ENCODE data around the gene TRAPPC12. TPM values are rescaled to one million over a fixed set of nuclear protein-coding genes. Genes with fewer than 3 reads are reported as not detected.
"Not testable (repeated sequence)": the region's sequence is repeated elsewhere in the genome, so short reads cannot be mapped to it uniquely, and the experiment has no call there.

TRAPPC12 gene
- total and polyA plus RNA-seq, 8 donors = 83.0 to 119 (median 100.0) TPM

DNA sequence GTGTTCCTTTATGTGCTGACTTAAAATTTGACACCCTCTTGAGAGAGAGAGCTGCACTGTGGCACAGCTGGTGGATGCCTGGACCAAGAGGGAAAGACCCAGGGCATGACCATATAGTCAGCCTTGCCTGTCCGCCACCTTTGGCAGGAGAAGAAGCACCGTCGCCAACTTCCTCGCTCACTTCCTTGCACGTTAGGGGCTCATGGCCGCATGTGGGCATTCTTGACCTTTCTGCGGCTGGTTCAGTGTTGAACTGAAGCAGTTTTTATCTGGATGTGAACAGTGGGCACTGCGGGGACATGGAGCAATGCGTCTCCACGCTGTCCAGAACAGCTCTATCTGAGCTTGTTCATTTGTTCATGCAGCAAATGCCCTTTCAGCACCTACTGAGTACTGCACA is 66.9 kb downstream of the TRAPPC12 start:
- DNase-seq = peak in 1 of 4 donors; percentile 20
- intact Hi-C loops (cut with DNase I) = no loop called here
- ATAC-seq = no peak
- no peaks in the 10 kb centered on the region for H3K9me3 ChIP-seq
- H3K4me1 ChIP-seq = no peaks in the 10 kb centered on the region
- no peaks in the 10 kb centered on the region for H3K27me3 ChIP-seq
- H3K36me3 ChIP-seq = peaks cover 0 to 77% of the 10 kb centered on the region in 2 donors
- no peak for TF ChIP-seq CTCF (IDR thresholded peaks at IDR 0.05)
- no peak overlapping the region for H3K4me3 ChIP-seq
- H3K27ac ChIP-seq = no peak overlapping the region

GRCh38 chr2:3447186-3447585 is 67.7 kb downstream of the TRAPPC12 start:
- peaks cover 0 to 80% of the 10 kb centered on the region in 2 donors for H3K36me3 ChIP-seq
- intact Hi-C loops (cut with DNase I); DNase-seq; ATAC-seq; H3K4me1 ChIP-seq; H3K27ac ChIP-seq; H3K27me3 ChIP-seq; H3K4me3 ChIP-seq; H3K9me3 ChIP-seq: not testable (repeated sequence)

DNA sequence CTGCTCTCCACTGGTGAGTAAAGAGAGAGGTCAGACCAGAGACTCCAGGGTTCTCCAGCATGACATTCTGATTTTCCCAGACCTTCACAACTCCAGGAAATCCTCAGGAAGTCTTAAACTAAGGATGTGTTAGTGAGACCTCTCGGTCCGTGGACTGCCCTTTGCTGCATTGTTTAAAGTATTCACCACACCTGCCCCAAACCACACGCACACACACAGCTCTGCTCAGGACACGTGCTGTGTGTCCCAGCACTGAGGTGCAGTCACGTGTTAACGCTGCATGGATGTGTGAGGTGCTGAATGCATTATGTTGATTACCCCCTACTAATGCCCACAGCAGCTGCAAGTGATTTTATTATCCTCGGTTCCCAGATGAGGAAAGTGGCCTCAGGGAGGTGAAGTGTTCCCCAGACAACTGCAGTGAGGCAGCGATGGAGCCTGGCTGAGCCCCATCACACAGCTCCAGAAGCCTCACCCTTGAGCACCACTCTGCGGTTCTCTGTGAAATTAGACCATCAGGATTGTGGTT is 68.4 kb downstream of the TRAPPC12 start:
- H3K9me3 ChIP-seq = no peaks in the 10 kb centered on the region
- no peak overlapping the region for H3K27ac ChIP-seq
- intact Hi-C loops (cut with DNase I) = no loop called here
- no peaks in the 10 kb centered on the region for H3K27me3 ChIP-seq
- TF ChIP-seq CTCF (IDR thresholded peaks at IDR 0.05) = no peak
- ATAC-seq (no peak), DNase-seq (no peak)
- H3K36me3 ChIP-seq = peaks cover 0 to 87% of the 10 kb centered on the region in 2 donors
- H3K4me3 ChIP-seq = no peak overlapping the region
- H3K4me1 ChIP-seq = no peaks in the 10 kb centered on the region

DNA sequence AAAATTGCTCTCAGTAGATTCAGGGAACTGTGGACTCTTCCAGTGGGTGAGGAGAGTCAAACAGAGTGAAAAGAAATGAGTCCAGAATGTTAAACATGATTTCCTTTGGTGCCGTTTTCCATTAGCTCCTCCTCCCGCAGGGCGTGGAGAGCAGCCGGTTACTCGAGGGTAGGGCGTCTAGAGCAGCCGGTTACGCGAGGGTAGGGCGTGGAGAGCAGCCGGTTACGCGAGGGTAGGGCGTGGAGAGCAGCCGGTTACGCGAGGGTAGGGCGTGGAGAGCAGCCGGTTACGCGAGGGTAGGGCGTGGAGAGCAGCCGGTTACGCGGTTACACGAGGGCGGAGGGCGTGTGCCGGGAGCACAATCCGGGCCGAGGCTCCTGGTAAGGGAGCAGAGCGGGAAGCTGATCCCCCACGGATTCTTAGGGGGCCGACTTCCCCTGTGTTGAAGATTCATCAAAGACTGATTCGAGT is 69.0 kb downstream of the TRAPPC12 start:
- intact Hi-C loops (cut with DNase I); H3K4me1 ChIP-seq; DNase-seq; H3K27ac ChIP-seq; H3K9me3 ChIP-seq; H3K27me3 ChIP-seq; H3K4me3 ChIP-seq: not testable (repeated sequence)
- peaks cover 0 to 86% of the 10 kb centered on the region in 2 donors for H3K36me3 ChIP-seq
- ATAC-seq = peak; percentile 12

DNA sequence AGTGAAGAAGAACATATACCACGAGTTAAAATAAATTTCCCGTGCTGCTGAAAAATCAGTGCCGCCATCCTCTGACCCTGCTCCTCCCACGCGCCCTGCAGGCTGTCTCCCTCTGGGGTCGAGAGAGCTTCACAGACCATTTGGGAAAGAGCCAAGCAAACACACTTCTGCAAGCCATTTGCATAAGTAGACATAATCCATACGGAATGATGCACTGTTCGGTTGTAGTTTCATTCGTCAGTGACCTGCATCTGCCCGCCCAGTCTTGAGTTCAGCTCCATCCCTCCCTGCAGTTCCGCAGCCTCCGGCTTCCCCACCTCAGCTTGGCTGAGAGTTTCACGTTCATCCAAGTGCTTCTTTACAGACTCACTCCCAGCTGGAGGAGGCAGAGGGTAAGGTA is 69.6 kb downstream of the TRAPPC12 start:
- peaks cover 0 to 80% of the 10 kb centered on the region in 2 donors for H3K36me3 ChIP-seq
- no peak for TF ChIP-seq CTCF (IDR thresholded peaks at IDR 0.05)
- H3K4me1 ChIP-seq = peaks cover 0 to 6% of the 10 kb centered on the region in 2 donors
- no peaks in the 10 kb centered on the region for H3K9me3 ChIP-seq
- no peaks in the 10 kb centered on the region for H3K27me3 ChIP-seq
- no peak overlapping the region for H3K27ac ChIP-seq
- ATAC-seq (no peak), DNase-seq (peak in 1 of 4 donors; percentile 34)
- intact Hi-C loops (cut with DNase I) = no loop called here
- no peak overlapping the region for H3K4me3 ChIP-seq

DNA sequence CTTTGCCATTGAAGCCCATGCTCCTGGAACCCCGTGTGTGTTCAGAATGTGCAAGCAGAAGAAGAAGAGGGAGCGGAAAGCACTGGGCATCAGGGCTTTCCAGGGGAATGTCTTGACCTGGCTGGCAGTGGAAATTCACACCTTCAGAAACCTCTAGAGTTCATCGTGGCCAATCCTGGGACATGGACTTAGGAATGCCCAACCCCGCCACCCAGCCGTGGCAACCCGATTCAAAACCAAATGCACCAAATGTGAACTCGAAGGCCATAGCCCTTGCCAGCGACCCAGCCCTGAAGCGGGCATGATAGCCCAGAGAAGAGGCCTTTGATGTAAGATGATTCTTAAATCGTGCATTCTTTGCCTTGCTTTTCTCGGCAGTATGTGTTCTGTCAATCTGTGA is 70.4 kb downstream of the TRAPPC12 start:
- H3K27me3 ChIP-seq = no peaks in the 10 kb centered on the region
- no peak for TF ChIP-seq CTCF (IDR thresholded peaks at IDR 0.05)
- H3K9me3 ChIP-seq = no peaks in the 10 kb centered on the region
- H3K27ac ChIP-seq = no peak overlapping the region
- intact Hi-C loops (cut with DNase I) = no loop called here
- ATAC-seq (no peak), DNase-seq (no peak)
- H3K4me3 ChIP-seq = no peak overlapping the region
- peaks cover 0 to 79% of the 10 kb centered on the region in 2 donors for H3K36me3 ChIP-seq
- H3K4me1 ChIP-seq = peaks cover 0 to 6% of the 10 kb centered on the region in 2 donors

Measured in left lung (tissue), 10 donors.